Inferior parietal cortex (tissue), 1 donor: ENCODE data around the gene NUCKS1.
"Not testable (repeated sequence)": the region's sequence is repeated elsewhere in the genome, so short reads cannot be mapped to it uniquely, and the experiment has no call there.

Experiments used
- DNase-seq: peaks from one replicate; pipeline ENCODE4 v3.0.0-alpha.2; 2016; ENCODE audit errors: extremely low spot score

Gene NUCKS1

DNA sequence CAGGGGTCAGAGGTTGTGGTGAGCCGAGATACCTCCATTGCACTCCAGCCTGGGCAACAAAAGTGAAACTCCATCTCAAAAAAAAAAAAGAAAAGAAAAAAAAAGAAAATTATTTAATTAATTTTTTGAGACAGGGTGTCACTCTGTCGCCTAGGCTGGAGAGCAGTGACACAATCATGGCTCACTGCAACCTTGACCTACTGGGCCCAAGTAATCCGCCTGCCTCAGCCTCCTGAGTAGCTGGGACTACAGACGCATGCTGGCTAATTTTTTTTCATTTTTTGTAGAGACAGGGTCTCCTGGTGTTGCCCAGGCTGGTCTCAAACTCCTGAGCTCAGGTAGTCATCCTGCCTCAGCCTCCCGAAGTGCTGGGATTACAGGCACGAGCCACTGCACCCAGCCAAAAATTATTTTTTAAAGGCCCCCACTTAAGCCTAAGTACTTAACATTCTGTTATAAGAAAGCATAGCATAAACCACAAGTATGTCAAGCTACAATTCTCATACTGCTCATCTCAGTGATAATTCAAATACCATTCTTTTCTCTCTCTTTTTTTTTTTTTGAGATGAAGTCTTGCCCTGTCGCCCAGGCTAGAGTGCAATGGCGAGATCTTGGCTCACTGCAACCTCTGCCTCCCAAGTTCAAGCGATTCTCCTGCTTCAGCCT, 19.9 kb downstream of the NUCKS1 start:
- DNase-seq, result no peak

DNA sequence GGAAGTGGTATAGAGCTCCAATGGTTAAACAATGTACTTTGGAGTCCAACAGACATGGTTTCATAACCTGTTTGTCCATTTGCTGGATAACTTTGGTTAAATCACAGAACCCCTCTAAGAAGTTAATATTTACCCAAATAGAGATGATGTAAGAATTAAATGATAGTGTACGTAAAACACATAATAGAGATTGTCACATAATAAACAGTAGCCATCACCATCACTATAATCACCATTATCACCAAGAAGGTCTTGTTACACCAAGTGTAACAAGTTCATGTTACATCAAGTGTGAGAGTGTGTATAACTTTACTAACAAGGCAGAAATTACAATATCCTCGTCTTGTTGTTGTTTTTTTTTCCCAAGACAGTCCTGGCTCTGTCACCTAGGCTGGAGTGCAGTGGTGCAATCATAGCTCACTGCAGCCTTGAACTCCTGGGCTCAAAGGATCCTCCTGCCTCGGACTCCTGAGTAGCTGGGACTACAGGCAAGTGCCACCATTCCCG, 23.3 kb downstream of the NUCKS1 start:
- DNase-seq, result no peak

DNA sequence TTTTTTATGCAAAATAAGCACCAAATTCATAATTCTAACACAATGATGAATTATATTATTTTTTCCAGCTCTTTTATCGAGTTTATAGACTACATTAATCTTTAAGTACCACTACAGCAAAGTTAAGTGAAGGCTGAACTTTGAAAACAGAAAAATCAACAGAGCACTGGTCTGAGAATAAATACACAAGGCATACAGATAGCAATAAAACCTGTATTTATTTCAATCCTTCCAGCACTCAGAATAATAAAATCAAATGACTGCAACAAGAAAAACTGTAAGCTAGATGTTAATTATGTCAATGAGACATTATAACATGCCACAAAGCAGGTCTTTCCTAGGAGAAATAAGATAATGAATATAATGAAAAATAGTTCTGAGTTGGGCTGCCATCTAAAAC, 24.5 kb downstream of the NUCKS1 start:
- no peak for DNase-seq

DNA sequence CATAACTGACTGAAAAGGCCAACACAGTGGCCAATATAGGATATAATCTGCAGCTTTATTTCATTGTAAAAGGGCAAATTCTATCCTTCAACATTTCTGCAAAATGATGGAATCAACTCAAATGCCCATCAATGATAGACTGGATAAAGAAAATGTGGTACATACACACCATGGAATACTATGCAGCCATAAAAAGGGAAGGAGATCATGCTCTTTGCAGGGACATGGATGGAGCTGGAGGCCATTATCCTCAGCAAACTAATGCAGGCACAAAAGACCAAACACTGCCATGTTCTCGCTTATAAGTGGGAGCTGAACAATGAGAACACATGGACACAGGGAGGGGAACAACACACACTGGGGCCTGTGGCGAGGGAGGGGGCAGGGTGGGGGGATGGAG, 29.2 kb downstream of the NUCKS1 start:
- DNase-seq, result not testable (repeated sequence)

DNA sequence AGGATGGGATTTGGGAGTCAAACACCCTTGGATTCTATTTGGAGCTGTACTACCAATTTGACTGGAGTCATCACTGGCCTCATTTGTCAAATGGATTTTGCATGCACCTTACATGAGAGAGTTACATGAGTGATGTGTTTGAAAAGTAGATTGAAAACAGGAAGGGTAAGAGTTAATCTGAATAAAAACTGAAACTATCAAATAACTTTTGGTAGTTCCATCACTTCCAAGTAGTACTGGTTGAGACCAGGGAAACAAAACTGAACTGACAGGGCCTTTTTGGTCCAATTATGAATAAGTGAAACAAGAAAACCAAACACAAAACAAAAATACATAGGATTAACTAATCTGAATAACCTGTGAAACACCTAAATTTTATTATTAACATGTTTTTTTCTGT, 30.2 kb downstream of the NUCKS1 start:
- DNase-seq, result no peak

DNA sequence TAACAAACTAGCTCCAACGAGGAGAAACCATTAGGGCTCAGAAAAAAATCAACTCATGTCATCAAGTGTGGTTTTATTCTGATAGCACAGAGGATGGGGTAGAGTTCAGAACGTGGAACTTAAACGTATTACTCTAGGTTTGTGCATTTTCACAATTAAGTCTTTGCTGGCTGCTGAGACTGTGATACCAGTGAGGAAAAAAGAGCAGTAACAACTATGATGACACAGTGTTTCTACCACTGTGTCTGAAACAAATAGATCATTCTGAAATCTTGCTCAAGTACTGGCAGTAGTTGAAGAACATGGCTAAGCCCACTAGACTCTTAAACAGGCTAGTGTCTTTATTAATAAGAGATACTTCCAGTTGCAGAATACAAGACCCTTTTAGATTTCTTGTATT, 31.0 kb downstream of the NUCKS1 start:
- no peak for DNase-seq

DNA sequence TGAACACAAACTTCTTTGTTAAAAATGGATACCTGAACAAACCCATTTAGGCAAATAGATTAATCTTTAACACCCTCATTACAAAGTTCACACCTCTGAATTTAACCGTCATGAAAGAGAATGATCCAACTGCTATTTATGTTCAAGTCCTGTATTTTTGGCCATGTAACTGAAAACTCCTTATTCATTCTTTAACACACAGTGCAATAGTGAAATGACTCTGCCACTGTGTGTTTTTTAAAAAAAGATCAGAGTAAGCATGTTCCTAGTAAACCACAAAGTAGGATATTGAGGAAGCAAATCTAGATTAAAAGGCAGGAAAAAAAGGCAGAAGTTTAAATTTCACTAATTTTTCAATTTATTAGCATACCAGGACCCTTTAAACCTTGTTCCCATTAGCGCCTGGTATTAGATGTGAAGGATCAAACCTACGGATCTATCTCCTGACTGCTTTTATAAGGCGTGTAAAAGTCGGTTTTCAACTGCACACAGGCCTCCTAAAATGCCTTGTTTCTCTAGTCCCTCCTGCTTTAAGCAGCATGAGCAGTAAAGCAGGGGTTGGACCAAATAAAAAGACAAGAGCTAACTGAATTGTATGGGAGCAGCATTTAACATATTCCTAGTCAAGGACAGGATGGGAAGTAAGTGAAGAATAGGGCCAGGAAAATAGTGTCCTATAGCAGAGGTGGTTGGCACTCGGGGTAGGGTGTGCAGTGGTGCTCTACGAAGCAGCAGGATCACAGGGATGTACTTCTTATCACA, 33.4 kb downstream of the NUCKS1 start:
- no peak for DNase-seq

DNA sequence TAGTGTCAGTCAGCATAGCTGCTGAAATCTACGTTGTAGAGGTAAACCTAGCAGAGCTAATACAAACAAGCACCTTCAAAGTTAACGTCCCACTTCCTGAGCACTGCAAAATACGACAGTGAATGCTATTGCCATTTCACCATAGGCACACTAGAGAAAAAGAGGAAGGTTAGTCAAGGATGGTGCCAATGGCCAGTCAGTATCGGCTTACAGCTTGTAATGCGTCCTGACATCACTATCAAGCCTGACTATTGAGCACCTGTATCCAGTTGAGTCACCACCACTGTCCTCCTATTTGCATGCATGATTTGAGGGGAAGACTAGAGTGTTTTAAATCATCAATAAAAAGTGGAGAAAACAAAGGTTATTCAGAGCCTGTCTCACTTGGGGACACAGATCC, 34.4 kb downstream of the NUCKS1 start:
- DNase-seq, result no peak

DNA sequence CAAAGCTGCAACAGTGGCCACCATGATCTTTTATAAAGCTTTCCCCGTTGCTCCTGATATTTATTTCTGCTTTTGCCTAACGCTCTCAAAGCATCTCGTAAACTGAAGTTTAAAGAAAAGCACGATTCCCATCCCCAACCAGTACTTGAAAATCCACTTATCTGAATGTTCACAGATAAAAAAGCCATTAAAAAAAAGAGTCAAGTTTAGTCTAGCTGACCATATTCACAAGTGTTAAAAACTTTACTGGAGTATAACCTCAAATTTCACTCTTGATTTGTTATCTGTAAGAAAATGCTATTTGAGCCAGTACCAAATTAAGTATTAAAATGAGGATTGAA, 35.1 kb downstream of the NUCKS1 start:
- DNase-seq, result no peak

DNA sequence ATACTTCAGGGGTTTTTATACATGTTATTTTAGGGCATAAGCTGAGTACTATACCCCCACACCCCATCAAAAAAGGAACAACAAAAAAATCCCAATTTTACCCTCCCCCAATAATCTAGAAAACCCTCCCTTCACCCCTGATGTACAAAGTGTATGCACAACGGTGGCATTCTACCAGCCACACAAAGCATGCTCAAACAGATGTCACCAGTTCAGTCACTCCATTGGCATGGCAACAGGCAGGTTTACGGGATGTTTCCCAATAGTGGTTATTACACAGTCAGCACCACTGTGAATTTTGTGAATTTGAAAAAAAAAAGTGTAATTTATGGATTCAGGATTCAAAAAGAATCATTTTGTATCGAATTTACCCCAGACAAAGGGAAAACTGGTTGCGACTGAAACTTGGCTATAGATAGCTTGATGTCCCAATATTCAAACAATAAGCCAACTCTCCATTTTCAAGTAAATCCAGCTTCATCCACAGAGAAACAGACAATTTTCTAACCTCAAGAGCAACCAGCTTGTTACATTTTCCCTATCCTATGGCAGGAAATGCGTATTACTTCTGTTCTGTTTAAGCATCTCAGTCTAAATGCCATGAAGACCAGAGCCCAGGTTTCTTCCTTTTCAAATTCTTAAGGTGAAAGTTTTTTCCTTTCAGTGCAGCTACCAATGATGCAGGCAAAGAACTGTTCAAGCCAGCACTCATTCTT, 35.6 kb downstream of the NUCKS1 start:
- no peak for DNase-seq

DNA sequence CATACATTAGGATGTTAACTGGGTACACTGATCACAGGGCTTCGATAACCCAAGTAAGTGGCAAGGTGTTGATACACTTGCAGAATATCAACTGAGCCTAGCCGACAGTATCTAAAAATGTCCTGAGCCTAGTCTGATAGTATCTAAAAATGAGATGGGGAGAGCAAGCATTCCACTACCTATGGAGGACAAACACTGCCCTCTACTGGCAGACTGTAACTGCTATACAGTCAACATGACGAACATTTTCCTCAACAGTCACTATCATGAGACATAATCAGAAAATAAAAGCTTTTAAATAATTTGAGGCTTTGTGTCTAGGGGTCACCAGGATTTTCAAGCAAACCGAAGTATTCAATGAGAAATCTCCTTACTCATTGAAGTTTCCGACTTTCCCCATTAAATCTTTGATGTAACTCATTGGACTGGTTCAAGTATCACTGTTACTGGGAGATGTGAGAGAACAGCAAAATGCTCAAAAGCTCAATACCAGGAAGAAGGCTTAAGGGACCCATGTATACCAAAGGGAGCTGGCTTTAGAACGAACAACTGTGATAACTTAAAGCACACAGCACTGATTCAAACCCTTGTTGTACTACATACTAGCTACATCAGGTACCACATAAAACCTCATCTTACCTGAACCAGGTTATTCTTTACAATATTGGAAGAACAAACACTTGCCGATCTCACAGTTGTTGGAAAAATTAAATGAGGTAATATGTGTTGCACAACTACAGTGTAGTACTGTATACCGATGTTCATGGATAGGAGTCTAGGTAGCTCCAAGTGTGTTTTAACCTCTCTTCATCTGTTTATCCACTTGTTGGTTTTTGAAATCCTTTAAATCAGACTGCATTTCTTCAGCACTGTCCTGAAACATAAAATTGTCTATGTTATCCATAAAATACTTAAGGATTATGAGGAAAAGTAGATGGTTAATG, 38.6 kb downstream of the NUCKS1 start:
- DNase-seq, result peak; percentile 92

DNA sequence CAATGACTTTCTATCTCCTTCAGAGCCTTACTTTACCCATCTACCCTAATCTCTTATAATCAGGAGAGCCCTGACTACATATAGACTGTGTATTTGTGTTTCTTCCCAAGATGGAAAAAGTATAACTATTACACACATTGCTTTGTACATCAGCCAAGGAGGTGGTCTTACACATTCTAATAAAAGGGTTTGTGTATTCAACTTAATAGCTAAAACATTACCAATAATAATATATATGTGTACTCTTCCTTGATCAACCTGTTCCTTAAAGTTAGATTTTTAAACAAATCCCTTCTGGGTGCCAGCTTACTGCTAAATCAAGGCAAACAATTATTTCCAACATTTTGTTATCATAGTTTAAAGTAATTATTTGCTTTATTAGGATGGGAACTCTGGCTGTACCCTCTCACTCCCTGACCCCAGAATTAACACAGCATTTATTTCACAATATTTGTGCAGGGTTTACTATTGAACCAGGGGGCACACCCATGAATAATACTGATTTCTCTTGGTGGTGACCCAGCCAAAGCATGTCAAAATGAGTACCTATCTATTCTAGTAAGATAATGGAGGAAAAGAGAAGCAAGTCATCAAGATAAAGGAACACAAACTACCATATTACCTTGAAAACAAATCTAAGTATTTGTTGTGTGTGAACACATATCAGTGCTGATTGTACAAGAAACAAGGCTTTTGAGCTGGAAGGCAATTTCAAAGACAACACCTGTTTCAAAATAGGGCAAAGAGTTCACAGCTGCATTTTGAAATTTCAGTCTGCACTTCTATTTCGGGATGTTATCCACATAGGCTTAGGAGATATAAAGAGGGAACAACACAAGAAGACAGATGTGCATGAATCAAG, 39.5 kb downstream of the NUCKS1 start:
- no peak for DNase-seq

DNA sequence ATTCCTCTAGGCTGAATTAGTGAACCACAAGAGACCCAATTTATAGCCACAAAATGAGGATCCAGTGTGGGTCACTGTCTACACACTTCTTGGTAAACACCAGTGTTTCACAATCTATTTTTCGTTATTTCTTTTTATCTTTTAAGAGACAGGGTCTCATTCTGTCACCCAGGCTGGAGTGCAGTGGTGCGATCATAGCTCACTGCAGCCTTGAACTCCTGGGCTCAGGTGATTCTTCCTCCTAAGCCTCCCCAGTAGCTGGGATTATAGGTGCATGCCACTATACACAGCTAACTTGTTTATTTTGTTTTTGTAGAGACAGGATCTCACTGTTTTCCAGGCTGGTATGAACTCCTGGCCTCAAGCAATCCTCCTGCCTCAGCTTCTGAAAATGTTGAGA, 40.3 kb downstream of the NUCKS1 start:
- DNase-seq, result no peak

DNA sequence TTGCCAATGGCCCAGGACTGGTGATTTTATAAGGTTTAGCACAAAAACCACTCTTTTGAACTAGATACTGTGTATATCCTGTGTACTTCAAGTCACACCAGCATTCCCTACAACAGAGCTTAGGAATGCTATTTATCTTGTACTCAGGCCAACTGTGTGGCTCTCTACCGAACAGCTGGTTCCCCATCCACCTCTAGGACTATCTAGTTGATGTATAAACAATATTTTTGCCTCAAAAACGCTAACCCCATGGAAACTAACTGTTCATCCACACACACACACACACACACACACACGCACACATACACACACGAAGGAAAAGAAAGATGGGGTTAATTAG, 41.0 kb downstream of the NUCKS1 start:
- DNase-seq, result no peak

DNA sequence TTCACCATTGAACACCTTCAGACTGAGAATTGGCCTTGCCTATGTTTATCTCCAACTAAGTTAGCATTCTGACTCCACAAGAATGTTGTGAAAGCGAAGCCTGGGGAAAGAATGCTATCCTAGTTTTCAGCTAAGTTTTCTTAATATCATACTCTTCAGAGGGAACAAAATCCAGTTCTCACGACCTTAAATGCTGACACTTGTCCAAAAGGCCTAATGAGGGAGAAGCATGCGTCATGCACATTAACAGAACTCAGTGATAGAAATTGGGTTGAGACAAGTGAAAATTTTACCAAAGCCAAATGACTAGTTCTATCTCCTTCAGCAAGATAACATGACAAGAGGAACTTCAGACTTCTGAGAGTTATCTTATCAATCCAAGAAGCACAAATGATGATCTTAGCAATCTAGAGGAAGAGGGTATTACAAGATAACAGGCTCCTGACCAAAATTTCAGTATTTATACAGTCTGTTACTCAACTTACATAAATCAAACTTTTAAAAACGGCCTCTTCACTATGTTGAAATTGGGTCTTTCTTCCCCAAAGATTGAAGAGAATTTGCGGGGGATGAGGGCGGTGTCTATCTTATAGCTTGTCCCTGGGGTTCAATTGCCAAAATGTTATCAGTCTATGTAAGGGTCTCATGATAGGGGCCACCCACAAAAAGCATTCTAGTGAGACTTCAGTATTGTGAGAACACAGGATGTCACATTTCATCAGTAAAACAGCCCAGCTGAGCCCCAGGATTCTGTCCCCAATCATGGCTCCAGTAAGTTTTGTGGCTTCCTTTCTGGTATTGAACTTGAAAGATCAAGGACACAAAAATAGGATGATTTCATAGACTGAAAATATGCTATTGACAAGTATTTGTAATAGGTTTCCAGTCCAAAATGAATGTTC, 43.1 kb downstream of the NUCKS1 start:
- DNase-seq, result no peak

DNA sequence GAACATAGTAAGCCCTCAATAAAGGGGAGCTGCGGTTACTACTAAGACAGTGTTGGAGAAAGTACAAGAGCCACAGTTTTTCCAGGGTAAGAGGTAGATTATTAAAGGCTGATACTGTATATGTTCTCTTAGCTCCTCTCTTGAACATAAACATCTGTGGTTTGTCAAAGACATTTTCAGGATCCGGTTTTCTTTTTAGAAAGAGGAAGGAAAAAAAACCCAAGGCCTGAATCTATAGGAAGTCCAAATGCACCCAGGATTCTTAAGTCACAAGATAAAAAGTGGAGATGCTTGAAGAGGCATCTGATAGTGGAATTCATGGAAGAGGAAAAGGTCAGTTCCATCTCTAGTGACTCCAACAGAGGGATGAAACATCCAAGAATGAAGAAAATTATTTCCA, 45.1 kb downstream of the NUCKS1 start:
- no peak for DNase-seq

DNA sequence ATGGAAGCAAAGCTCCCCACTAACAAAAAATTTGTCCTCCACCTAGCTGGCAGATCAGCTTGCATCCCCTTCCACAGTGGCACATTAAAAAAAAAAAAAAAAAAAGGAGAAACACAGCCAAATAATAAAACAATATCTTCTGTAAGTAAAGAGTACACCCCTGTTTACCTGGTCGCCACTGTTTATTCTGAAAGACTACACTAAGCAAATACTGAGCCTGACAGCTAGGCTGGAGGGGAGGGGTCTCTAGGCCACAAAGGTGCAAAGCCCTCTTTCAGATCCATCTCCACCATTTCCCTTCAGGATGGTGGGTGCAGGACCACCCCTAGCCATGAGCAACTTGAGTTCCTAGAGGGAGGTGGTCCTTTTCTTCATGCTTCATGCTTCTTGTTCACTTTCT, 46.9 kb downstream of the NUCKS1 start:
- no peak for DNase-seq

DNA sequence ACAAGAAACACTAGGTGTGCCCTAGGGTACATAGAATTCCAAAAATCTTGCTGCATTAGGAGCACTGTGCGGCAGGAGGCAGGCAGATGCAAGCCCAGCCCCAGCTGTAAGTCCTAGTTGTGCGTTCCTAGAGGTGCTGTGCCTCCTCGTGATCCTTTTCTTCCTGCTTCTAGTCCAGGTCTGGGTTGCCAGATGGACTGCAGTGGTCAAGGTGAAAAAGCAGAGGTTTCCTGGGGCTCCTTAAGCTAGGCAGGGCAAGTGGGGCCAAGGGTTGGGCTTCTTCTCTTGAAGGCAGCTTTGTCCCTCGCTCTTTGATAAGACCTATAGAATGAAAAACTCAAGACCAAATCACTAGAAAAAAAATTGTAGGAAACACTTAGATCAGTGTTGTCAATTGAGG, 48.1 kb downstream of the NUCKS1 start:
- DNase-seq, result no peak

DNA sequence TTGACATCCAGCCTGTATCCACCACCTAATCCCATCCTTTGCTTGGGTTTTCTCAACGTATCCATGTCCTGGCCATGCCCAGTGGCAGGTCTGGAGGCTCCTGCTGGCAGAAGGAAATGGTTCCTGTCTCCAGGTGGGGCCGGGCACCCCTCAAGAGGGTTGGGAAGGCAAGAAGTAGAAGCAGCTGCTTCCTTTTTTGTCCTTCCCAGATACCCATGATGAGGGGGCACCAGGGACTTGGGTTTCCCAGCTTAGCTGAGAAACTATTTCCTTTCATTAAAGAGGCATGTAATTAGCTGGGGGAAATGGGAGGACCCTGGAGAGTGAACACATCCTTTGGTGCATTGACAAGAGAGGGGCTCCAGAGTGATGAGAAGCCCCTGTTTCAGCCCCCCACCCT, 48.6 kb downstream of the NUCKS1 start:
- DNase-seq, result no peak

DNA sequence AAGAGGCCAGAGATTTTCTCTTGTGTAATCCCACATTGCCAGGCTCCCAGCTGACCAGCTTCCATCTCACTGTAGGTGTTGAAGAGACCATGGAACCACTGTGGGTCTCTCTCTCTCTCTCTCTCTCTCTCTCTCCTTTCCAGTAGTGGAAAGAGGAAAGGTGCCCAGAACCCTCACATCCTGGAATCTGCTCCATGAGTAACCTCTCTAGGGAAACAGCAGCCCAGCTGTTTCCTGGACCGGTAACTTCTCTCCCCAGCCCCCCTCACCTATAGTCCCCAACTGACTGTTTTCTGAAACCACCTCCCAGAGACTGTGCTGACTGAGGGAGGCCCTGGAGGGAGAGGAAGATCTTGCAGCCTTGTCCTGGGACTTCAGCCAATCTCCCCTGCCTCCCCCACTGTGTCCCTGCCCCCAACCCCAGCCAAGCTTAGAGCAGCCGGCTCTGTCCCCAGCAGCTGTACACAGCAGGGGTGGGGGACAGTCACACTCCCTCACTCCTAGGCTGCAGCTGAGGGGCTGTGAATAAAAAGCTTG, 49.0 kb downstream of the NUCKS1 start:
- no peak for DNase-seq
